K562 (cell line): ENCODE measurements around the gene TPCN1. TPM values are rescaled to one million over a fixed set of nuclear protein-coding genes. Genes with fewer than 3 reads are reported as not detected.
A peak's percentile ranks its signal among the peaks of the same experiment; 100 is the strongest.

Experiments used
- ATAC-seq: fragments of 200-7000 bp; cut with Tn5 transposase; 3 replicates; pipeline ENCODE4 v1.9.1; 2020; ENCODE audit warnings: moderate library complexity
- BruUV-seq: library from RNA; stranded (reverse); fragments of 400-500 nt; replicated peaks from 2 replicates; lab custom pipeline; 2021; lab: Mats Ljungman, UMichigan
- CTCF ChIA-PET: fragments of 300-600 bp; formaldehyde crosslinking; extraction: SDS; loops from one replicate; lab custom pipeline; 2021; ENCODE audit warnings: low intra/inter-chr PET ratio; lab: Yijun Ruan, JAX
- POLR2A ChIA-PET: fragments of 300-600, 350-650 bp; sonication (Branson Sonifier 250); formaldehyde crosslinking; extraction: SDS; loops from one replicate; lab custom pipeline; 2021; ENCODE audit warnings: antibody characterized with exemption, inconsistent platforms; lab: Yijun Ruan, JAX
- DNase-seq, 4 experiments: peaks; one replicate each; pipeline versions ENCODE4 v3.0.0 to v3.0.0-alpha.2; 2011 to 2018; ENCODE audit warnings: low spot score in 3 of 4, mixed read lengths in 3 of 4; ENCODE audit errors: extremely low read depth in 1 of 4
- FAIRE-seq: peaks from 2 replicates; lab custom pipeline; 2011; peaks lifted over from hg19 to GRCh38; lab: Jason Lieb, UNC
- H2AFZ ChIP-seq: 2 replicates; pipeline ENCODE4 v1.6.0; 2011; ENCODE audit warnings: low read depth, low read length, control low read depth, inconsistent platforms
- H3K27ac ChIP-seq: fragments of 200-600 bp; 3 replicates; pipeline ENCODE4 v1.8.0; 2011; ENCODE audit warnings: low read depth, mild to moderate bottlenecking, control low read depth, inconsistent platforms, low read length, moderate library complexity, mixed read lengths; ENCODE audit errors: extremely low read depth
- H3K27me3 ChIP-seq, 2 experiments: fragments of 300-600 bp in 1 of 2; 2 replicates in 1 of 2; 3 replicates in 1 of 2; pipeline versions ENCODE4 v1.6.0 to v1.8.0; 2011; ENCODE audit warnings: inconsistent platforms in 2 of 2, low read length in 2 of 2, mild to moderate bottlenecking in 1 of 2, mixed read lengths in 1 of 2, moderate library complexity in 1 of 2; ENCODE audit not compliant: control insufficient read depth in 2 of 2, insufficient read depth in 2 of 2
- H3K36me3 ChIP-seq: fragments of 300-600 bp; 3 replicates; pipeline ENCODE4 v1.8.0; 2011; ENCODE audit warnings: mild to moderate bottlenecking, low read length, inconsistent platforms; ENCODE audit not compliant: control insufficient read depth, insufficient read depth
- H3K4me1 ChIP-seq, 2 experiments: fragments of 200-600 bp in 1 of 2; replicated peaks in 1 of 2; 2 replicates in 1 of 2; 3 replicates in 1 of 2; pipeline versions ENCODE4 v1.5.1 to v1.8.0; 2011; ENCODE audit warnings: inconsistent platforms in 2 of 2, low read length in 2 of 2, mild to moderate bottlenecking in 1 of 2, mixed read lengths in 1 of 2, moderate library complexity in 1 of 2; ENCODE audit not compliant: control insufficient read depth in 2 of 2, insufficient read depth in 2 of 2
- H3K4me2 ChIP-seq: 2 replicates; pipeline ENCODE4 v1.6.1; 2011; ENCODE audit warnings: low read length, control low read depth, inconsistent platforms, mixed read lengths; ENCODE audit not compliant: insufficient read depth
- H3K4me3 ChIP-seq: fragments of 200-600 bp; sonication (generic), shearing (Covaris generic); 2 replicates; pipeline ENCODE4 v1.5.1; 2016; ENCODE audit warnings: control low read depth, inconsistent platforms
- H3K79me2 ChIP-seq: fragments of 200-600 bp; 3 replicates; pipeline ENCODE4 v1.8.0; 2011; ENCODE audit warnings: low read length, inconsistent platforms; ENCODE audit not compliant: control insufficient read depth, insufficient read depth
- H3K9ac ChIP-seq, 2 experiments: 2 replicates each; pipeline versions ENCODE4 v1.6.0 to v1.6.1; 2011; ENCODE audit warnings: low read depth in 2 of 2, low read length in 2 of 2, control low read depth in 1 of 2, inconsistent platforms in 1 of 2, mild to moderate bottlenecking in 1 of 2, mixed read lengths in 1 of 2; ENCODE audit not compliant: insufficient read depth in 1 of 2
- H3K9me1 ChIP-seq: one replicate; pipeline ENCODE4 v1.6.0; 2011; ENCODE audit warnings: inconsistent platforms, mild to moderate bottlenecking, low read length, moderate library complexity; ENCODE audit not compliant: control insufficient read depth, insufficient read depth
- H3K9me3 ChIP-seq: replicated peaks from 2 replicates; pipeline ENCODE4 v1.5.1; 2011; ENCODE audit warnings: low read depth, low read length, inconsistent platforms; ENCODE audit not compliant: control insufficient read depth, insufficient read depth
- H4K20me1 ChIP-seq: replicated peaks from 2 replicates; pipeline ENCODE4 v1.6.1; 2011; ENCODE audit warnings: low read length, inconsistent platforms, mixed read lengths; ENCODE audit not compliant: control insufficient read depth, insufficient read depth
- ARID2 ChIP-seq: fragments of 450-650 bp; IDR thresholded peaks from 2 replicates; pipeline ENCODE4 v1.6.1; 2017; ENCODE audit warnings: antibody characterized with exemption, mild to moderate bottlenecking
- BRD9 ChIP-seq: fragments of 450-650 bp; IDR thresholded peaks from 2 replicates; pipeline ENCODE4 v1.6.1; 2018; ENCODE audit warnings: low read depth; ENCODE audit not compliant: partially characterized antibody
- CREM ChIP-seq: IDR thresholded peaks from 2 replicates; pipeline ENCODE4 v1.6.1; 2014; ENCODE audit warnings: antibody characterized with exemption, low read depth
- DIDO1 ChIP-seq: fragments of 450-650 bp; IDR thresholded peaks from 2 replicates; pipeline ENCODE4 v1.6.1; 2016; ENCODE audit warnings: low read depth, missing biosample characterization, missing genetic modification characterization
- NRF1 ChIP-seq, 2 experiments: fragments of 450-650 bp; IDR thresholded peaks in 1 of 2; conservative IDR thresholded peaks in 1 of 2; 2 replicates each; pipeline ENCODE4 v1.6.1; 2014; ENCODE audit warnings: mild to moderate bottlenecking in 2 of 2
- PHTF2 ChIP-seq: fragments of 250-450 bp; sonication (Bioruptor Pico); IDR thresholded peaks from 2 replicates; pipeline ENCODE4 v1.5.0; 2021; ENCODE audit warnings: mild to moderate bottlenecking
- SNRNP70 ChIP-seq: fragments of 200-400 bp; formaldehyde crosslinking; optimal IDR thresholded peaks from 2 replicates; pipeline ENCODE3; 2017; ENCODE audit warnings: low read depth, low read length
- SRSF3 ChIP-seq: fragments of 200-400 bp; formaldehyde crosslinking; IDR thresholded peaks from 2 replicates; pipeline ENCODE4 v1.6.1; 2016; ENCODE audit warnings: mild to moderate bottlenecking, low read length, moderate library complexity; ENCODE audit not compliant: insufficient read depth
- ZNF224 ChIP-seq: sonication (generic); formaldehyde crosslinking; IDR thresholded peaks from 2 replicates; pipeline ENCODE4 v1.8.0; 2022; ENCODE audit warnings: mild to moderate bottlenecking, missing genetic modification reagents
- ZNF23 ChIP-seq: fragments of 250-450 bp; sonication (Bioruptor Pico); IDR thresholded peaks from 2 replicates; pipeline ENCODE4 v1.4.0; 2020; ENCODE audit warnings: mild to moderate bottlenecking
- ZNF695 ChIP-seq: fragments of 450-650 bp; formaldehyde crosslinking; IDR thresholded peaks from 2 replicates; pipeline ENCODE4 v1.4.0; 2020; ENCODE audit warnings: mild to moderate bottlenecking, moderate library complexity
- WGBS: fragments of 100-300 bp; shearing (Covaris generic); methylation state at CpG from one replicate; pipeline ENCODE4 v1.1.6; 2016; ENCODE audit warnings: low coverage, mixed read lengths; ENCODE audit not compliant: insufficient coverage; ENCODE audit errors: missing lambda C conversion rate; 5-methylcytosine and 5-hydroxymethylcytosine counted together
- in situ Hi-C: fragments of 300-500 bp; cut with MboI; formaldehyde crosslinking; loops from 4 replicates; pipeline ENCODE4 v1.15.0; 2018; ENCODE audit warnings: inconsistent platforms, mixed read lengths
- intact Hi-C: fragments of 100-400 bp; cut with micrococcal nuclease; formaldehyde crosslinking; loops from 2 replicates; pipeline ENCODE4 v1.14.2; 2022
- polyA plus RNA-seq, 8 experiments: library from polyadenylated mRNA; depleted of rRNA in 4 of 8; stranded (reverse) in 5 of 8; unstranded in 3 of 8; fragments of >200 nt; fragmentation: Nextera tagmentation in 2 of 8; fragmentation: Illumina TruSeq in 1 of 8; extraction: Ambion mirVana in 2 of 8; extraction: Trizol in 1 of 8; gene quantifications; 2 replicates each; pipeline versions ENCODE4 v1.2.1 to v1.2.3, GENCODE V29; 2011 to 2014; ENCODE audit warnings: inconsistent platforms in 1 of 8, missing spikeins in 1 of 8
- total RNA-seq, 7 experiments: library from RNA; depleted of rRNA in 6 of 7; stranded (reverse); fragments of >200 nt in 6 of 7; fragmentation: Illumina TruSeq in 2 of 7; extraction: Trizol in 2 of 7; gene quantifications; 2 replicates each; pipeline versions ENCODE4 v1.2.1 to v1.2.3, GENCODE V29; 2011 to 2021; ENCODE audit warnings: low replicate concordance in 1 of 7
- TF ChIP-seq, protein P1 (sequence below): sonication (generic); formaldehyde crosslinking; IDR thresholded peaks from 2 replicates; pipeline ENCODE4 v1.8.1; 2022; ENCODE audit warnings: missing genetic modification reagents
- TF ChIP-seq, protein P2 (sequence below): fragments of 250-450 bp; sonication (Bioruptor Pico); IDR thresholded peaks from 2 replicates; pipeline ENCODE4 v1.5.0; 2021

Gene TPCN1
- total and polyA plus RNA-seq, 9 of the 15 experiments (the other 6 are each of a cell fraction or from before 2014, with no cell fraction given) = 0.80 to 23.8 (median 7.4) TPM

DNA sequence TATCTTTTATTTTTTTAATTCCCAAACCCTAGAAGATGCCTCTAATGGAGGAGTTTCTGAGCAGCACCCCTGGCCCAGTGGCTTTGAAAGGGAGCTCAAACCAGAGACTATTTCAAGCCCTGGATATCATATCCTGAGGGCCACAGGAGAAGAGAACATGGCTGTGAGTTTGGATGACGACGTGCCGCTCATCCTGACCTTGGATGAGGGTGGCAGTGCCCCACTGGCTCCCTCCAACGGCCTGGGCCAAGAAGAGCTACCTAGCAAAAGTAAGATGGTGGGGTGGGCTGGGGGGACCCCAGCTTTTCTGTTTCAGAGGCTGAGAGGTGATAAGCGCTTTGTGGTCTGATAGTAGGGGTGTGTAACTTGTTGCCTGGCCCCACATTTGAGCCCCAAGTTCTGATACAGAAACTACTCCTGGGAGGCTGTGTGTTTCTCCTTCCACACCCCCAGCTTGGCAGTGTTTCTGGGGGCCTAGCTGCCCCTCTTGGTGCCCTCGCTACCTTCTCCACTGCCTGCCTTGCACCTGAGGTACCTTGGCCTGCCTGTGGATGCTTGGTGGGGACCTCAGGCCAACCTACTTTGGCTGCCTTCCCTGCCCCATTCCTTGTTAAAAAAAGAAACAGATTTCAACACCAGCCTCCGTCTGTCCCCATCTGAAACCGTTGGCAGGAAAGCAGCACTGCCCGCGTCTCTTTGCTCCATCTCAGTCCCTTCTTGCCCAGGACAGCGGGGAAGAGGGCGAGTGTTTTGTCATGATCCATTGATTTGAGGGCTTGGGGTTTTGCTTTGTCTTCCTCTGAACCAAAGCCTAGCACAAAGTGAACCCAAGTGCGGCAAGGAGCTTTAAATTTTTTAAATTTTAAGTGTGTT lies 5.7 kb downstream of the TPCN1 start:
- peaks cover 13% of the 10 kb centered on the region for H3K79me2 ChIP-seq
- peaks cover 9% of the 10 kb centered on the region for H3K9me3 ChIP-seq
- intact Hi-C loops = no loop called here
- H3K4me2 ChIP-seq = no peak overlapping the region
- ATAC-seq = no peak
- H3K27ac ChIP-seq = no peak overlapping the region
- POLR2A ChIA-PET = no interaction called here
- TF ChIP-seq SNRNP70 (no peak), ZNF23 (CRISPR knock-in tag) (no peak), NRF1 (conservative IDR thresholded peaks at IDR 0.05 in 1 of 2, IDR thresholded peaks at IDR 0.05 in 1 of 2) (no peak), BRD9 (no peak), ZNF224 (CRISPR knock-in tag) (no peak), ZNF695 (no peak), CREM (no peak), SRSF3 (no peak), DIDO1 (tag) (no peak), PHTF2 (CRISPR knock-in tag) (no peak), ARID2 (no peak)
- TF ChIP-seq, protein P1, sequence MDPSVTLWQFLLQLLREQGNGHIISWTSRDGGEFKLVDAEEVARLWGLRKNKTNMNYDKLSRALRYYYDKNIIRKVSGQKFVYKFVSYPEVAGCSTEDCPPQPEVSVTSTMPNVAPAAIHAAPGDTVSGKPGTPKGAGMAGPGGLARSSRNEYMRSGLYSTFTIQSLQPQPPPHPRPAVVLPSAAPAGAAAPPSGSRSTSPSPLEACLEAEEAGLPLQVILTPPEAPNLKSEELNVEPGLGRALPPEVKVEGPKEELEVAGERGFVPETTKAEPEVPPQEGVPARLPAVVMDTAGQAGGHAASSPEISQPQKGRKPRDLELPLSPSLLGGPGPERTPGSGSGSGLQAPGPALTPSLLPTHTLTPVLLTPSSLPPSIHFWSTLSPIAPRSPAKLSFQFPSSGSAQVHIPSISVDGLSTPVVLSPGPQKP (CRISPR knock-in tag) = no peak
- TF ChIP-seq, protein P2, sequence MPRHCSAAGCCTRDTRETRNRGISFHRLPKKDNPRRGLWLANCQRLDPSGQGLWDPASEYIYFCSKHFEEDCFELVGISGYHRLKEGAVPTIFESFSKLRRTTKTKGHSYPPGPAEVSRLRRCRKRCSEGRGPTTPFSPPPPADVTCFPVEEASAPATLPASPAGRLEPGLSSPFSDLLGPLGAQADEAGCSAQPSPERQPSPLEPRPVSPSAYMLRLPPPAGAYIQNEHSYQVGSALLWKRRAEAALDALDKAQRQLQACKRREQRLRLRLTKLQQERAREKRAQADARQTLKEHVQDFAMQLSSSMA (CRISPR knock-in tag) = no peak
- TF ChIP-seq, all 486 proteins: peak for 0
- no peak overlapping the region for H2AFZ ChIP-seq
- FAIRE-seq (no peak), DNase-seq (no peak)
- H3K4me3 ChIP-seq = no peak overlapping the region
- in situ Hi-C loops = no loop called here
- peak overlapping the region in 1 of 2 experiments; percentile 41; a peak in 1 of 4 replicates for H3K9ac ChIP-seq
- H3K4me1 ChIP-seq = peaks cover 42 to 50% of the 10 kb centered on the region in 2 experiments
- peaks cover 5% of the 10 kb centered on the region for H3K9me1 ChIP-seq
- WGBS = 82% methylated on average over 11 of the region's 13 CpGs
- H3K27me3 ChIP-seq = no peaks in the 10 kb centered on the region; a peak in 1 of 5 replicates
- BruUV-seq = no TSS peak
- CTCF ChIA-PET = no interaction called here
- no peaks in the 10 kb centered on the region for H4K20me1 ChIP-seq
- peaks cover 40% of the 10 kb centered on the region; the same call in 2 of the 3 replicates for H3K36me3 ChIP-seq
